Gastrocnemius medialis (tissue), 4 donors: ENCODE measurements around the gene NLGN4X. TPM values are rescaled to one million over a fixed set of nuclear protein-coding genes. Genes with fewer than 3 reads are reported as not detected.
A peak's percentile ranks its signal among the peaks of the same experiment; 100 is the strongest.

Experiments
- ATAC-seq, 2 donors: fragments of 150-250 bp; one replicate each; pipeline ENCODE4 v1.9.1; 2016
- DNase-seq, 2 donors: peaks; one replicate each; pipeline ENCODE4 v3.0.0-alpha.2; 2019
- H3K27ac ChIP-seq, 4 donors: fragments of 200-600 bp; sonication (generic); 1 replicate in 1 of 4; 2 replicates in 3 of 4; pipeline ENCODE4 v1.5.1; 2016 to 2018; ENCODE audit warnings: mild to moderate bottlenecking in 2 of 4, moderate library complexity in 1 of 4
- H3K27me3 ChIP-seq, 3 donors: fragments of 200-600 bp; sonication (generic) in 2 of 3; 1 replicate in 1 of 3; 2 replicates in 2 of 3; pipeline versions ENCODE4 v1.5.1 to v1.6.0; 2016 to 2019; ENCODE audit warnings: mild to moderate bottlenecking in 1 of 3, moderate library complexity in 1 of 3
- H3K36me3 ChIP-seq, 2 donors: fragments of 200-600 bp; sonication (generic) in 1 of 2; one replicate each; pipeline ENCODE4 v1.5.1; 2017 to 2018
- H3K4me1 ChIP-seq, 2 donors: fragments of 200-600 bp; sonication (generic) in 1 of 2; one replicate each; pipeline ENCODE4 v1.5.1; 2016 to 2017; ENCODE audit warnings: mild to moderate bottlenecking in 2 of 2
- H3K4me3 ChIP-seq, 4 donors: fragments of 200-600 bp; sonication (generic) in 3 of 4; 1 replicate in 1 of 4; 2 replicates in 3 of 4; pipeline ENCODE4 v1.5.1; 2016 to 2019; ENCODE audit warnings: mild to moderate bottlenecking in 2 of 4
- H3K9me3 ChIP-seq, 3 donors: fragments of 200-600 bp; sonication (generic) in 2 of 3; 1 replicate in 1 of 3; 2 replicates in 2 of 3; pipeline ENCODE4 v1.5.1; 2016 to 2019
- CTCF ChIP-seq, 5 experiments: fragments of 450-650 bp in 3 of 5; fragments of 200-600 bp in 2 of 5; sonication (generic) in 2 of 5; IDR thresholded peaks in 4 of 5; conservative IDR thresholded peaks in 1 of 5; 1 replicate in 4 of 5; 2 replicates in 1 of 5; pipeline ENCODE4 v1.5.1; 2016 to 2019; ENCODE audit warnings: antibody characterized with exemption in 5 of 5, mild to moderate bottlenecking in 3 of 5, moderate library complexity in 3 of 5
- POLR2A ChIP-seq, 2 donors: fragments of 450-650 bp; IDR thresholded peaks; one replicate each; pipeline ENCODE4 v1.6.1; 2017; ENCODE audit warnings: antibody characterized with exemption in 2 of 2, mild to moderate bottlenecking in 2 of 2, moderate library complexity in 2 of 2
- in situ Hi-C, 4 donors: fragments of 200-750 bp; cut with MboI; loops; one replicate each; pipeline versions ENCODE4 v1.15.0 to v1.8.0; 2017; ENCODE audit warnings: low sequenced_read_pairs in 4 of 4
- intact Hi-C: fragments of 100-400 bp; cut with DNase I; formaldehyde crosslinking; loops from one replicate; pipeline ENCODE4 v1.15.1; 2023; ENCODE audit warnings: low total_unique reads
- total RNA-seq, 4 donors: library from RNA; depleted of rRNA; stranded (reverse); fragments of >200 nt; gene quantifications; one replicate each; pipeline versions ENCODE4 v1.1.0 to v1.2.3, GENCODE V29; 2016

Gene NLGN4X
- total RNA-seq, 4 donors from 2014 or later: 0.31 to 0.52 (median 0.47) TPM

GRCh38 chrX:6021316-6022091 is 207.2 kb downstream of the NLGN4X start:
- DNase-seq (no peak), ATAC-seq (no peak)
- no peaks in the 10 kb centered on the region for H3K36me3 ChIP-seq
- no peak overlapping the region for H3K27ac ChIP-seq
- TF ChIP-seq CTCF (IDR thresholded peaks at IDR 0.05 in 4 of 5, conservative IDR thresholded peaks at IDR 0.05 in 1 of 5) (peak in 2 of 5 experiments; percentile 9 to 37), POLR2A (IDR thresholded peaks at IDR 0.05) (no peak)
- no peaks in the 10 kb centered on the region for H3K4me1 ChIP-seq
- H3K9me3 ChIP-seq: no peaks in the 10 kb centered on the region
- H3K27me3 ChIP-seq: no peaks in the 10 kb centered on the region
- intact Hi-C loops: no loop called here
- H3K4me3 ChIP-seq: no peak overlapping the region
- in situ Hi-C loops: no loop called here

DNA sequence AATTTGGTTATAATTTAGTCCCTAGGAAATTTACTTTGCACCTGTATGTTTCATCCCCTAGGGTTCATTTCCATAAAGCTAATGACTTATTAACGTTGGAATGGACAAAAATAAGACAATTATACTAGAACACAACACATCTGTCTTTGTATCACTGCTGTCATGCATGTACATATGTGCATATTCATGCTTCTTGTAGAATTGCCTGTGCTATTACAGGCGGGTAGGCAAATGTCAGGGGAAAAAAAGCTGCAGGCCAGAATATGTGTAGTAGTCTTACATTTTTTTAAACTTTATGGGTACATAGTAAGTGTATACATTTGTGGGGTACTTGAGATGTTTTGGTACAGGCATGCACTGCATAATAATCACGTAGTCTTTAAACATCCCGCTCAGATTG is 209.6 kb downstream of the NLGN4X start:
- ATAC-seq: no peak
- Histone ChIP-seq H3K4me3 (no peak overlapping the region), H3K27ac (no peak overlapping the region), H3K9me3 (no peaks in the 10 kb centered on the region), H3K27me3 (no peaks in the 10 kb centered on the region), H3K36me3 (no peaks in the 10 kb centered on the region), H3K4me1 (no peaks in the 10 kb centered on the region)
- in situ Hi-C loops: no loop called here
- no peak for TF ChIP-seq POLR2A (IDR thresholded peaks at IDR 0.05)
- no peak for DNase-seq
- intact Hi-C loops: no loop called here

- intact Hi-C loops: no loop called here
- Histone ChIP-seq H3K4me1 (no peaks in the 10 kb centered on the region), H3K9me3 (no peaks in the 10 kb centered on the region), H3K27me3 (no peaks in the 10 kb centered on the region), H3K4me3 (no peak overlapping the region), H3K36me3 (no peaks in the 10 kb centered on the region), H3K27ac (no peak overlapping the region)
- in situ Hi-C loops: no loop called here
- no peak for DNase-seq
- ATAC-seq: no peak
- TF ChIP-seq CTCF (IDR thresholded peaks at IDR 0.05 in 4 of 5, conservative IDR thresholded peaks at IDR 0.05 in 1 of 5) (no peak), POLR2A (IDR thresholded peaks at IDR 0.05) (no peak)
These were observed 213.2 kb downstream of the NLGN4X start for GRCh38 chrX:6015423-6015822.

GRCh38 chrX:6012357-6012756 is 216.3 kb downstream of the NLGN4X start:
- in situ Hi-C loops (no loop called here), intact Hi-C loops (no loop called here)
- DNase-seq: no peak
- H3K36me3 ChIP-seq: no peaks in the 10 kb centered on the region
- H3K9me3 ChIP-seq: no peaks in the 10 kb centered on the region
- H3K4me1 ChIP-seq: no peaks in the 10 kb centered on the region
- TF ChIP-seq POLR2A (IDR thresholded peaks at IDR 0.05) (no peak), CTCF (IDR thresholded peaks at IDR 0.05 in 4 of 5, conservative IDR thresholded peaks at IDR 0.05 in 1 of 5) (no peak)
- no peak for ATAC-seq
- H3K27ac ChIP-seq: no peak overlapping the region
- H3K4me3 ChIP-seq: no peak overlapping the region
- no peaks in the 10 kb centered on the region for H3K27me3 ChIP-seq

DNA sequence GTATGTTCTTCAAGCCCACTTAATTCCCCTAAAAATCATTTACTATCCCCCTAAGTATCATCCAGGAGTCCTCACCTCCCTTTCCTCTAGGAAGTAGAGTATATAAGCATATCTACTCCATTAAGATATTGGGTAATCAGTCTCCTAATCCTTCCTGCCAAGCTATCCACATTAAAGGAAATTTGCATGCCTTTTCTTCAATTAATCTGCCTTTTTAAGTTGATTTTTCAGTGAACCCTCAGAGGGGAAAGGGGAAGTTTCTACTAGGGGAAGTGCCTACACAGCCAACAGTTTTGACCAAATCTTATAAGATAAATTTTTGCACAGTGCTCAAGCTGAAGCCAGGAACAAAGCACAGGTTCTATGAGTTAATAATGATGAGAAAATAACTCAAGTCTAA is 222.8 kb downstream of the NLGN4X start:
- intact Hi-C loops (no loop called here), in situ Hi-C loops (no loop called here)
- DNase-seq (no peak), ATAC-seq (no peak)
- no peaks in the 10 kb centered on the region for H3K36me3 ChIP-seq
- H3K4me3 ChIP-seq: no peak overlapping the region
- H3K27ac ChIP-seq: no peak overlapping the region
- TF ChIP-seq POLR2A (IDR thresholded peaks at IDR 0.05) (no peak), CTCF (IDR thresholded peaks at IDR 0.05 in 4 of 5, conservative IDR thresholded peaks at IDR 0.05 in 1 of 5) (no peak)
- H3K9me3 ChIP-seq: no peaks in the 10 kb centered on the region
- H3K4me1 ChIP-seq: no peaks in the 10 kb centered on the region
- no peaks in the 10 kb centered on the region for H3K27me3 ChIP-seq
